K562 (cell line): Measurements from ENCODE around the gene SLC4A3. TPM values are rescaled to one million over a fixed set of nuclear protein-coding genes. Genes with fewer than 3 reads are reported as not detected.

Experiments
- ADNP ChIP-seq: fragments of 200-800 bp; sonication (Bioruptor generic); IDR thresholded peaks from 2 replicates; pipeline ENCODE4 v1.6.1; 2016; ENCODE audit warnings: missing genetic modification characterization, missing compliant biosample characterization
- BCL6 ChIP-seq: fragments of 250-450 bp; sonication (Bioruptor Pico); IDR thresholded peaks from 2 replicates; pipeline ENCODE4 v1.4.0; 2020
- CCNT2 ChIP-seq: IDR thresholded peaks from 2 replicates; pipeline ENCODE4 v1.6.1; 2011; ENCODE audit warnings: borderline replicate concordance, low read depth, mild to moderate bottlenecking, moderate library complexity, mixed read lengths, low read length; ENCODE audit not compliant: insufficient read length; ENCODE audit errors: extremely low read depth
- FOXP1 ChIP-seq: sonication (generic); formaldehyde crosslinking; IDR thresholded peaks from 2 replicates; pipeline ENCODE4 v1.8.0; 2022; ENCODE audit warnings: mild to moderate bottlenecking, missing genetic modification reagents
- FOXP4 ChIP-seq: sonication (generic); formaldehyde crosslinking; IDR thresholded peaks from 2 replicates; pipeline ENCODE4 v1.8.0; 2022; ENCODE audit warnings: mild to moderate bottlenecking, missing genetic modification reagents, borderline replicate concordance
- HMG20A ChIP-seq: fragments of 450-650 bp; formaldehyde crosslinking; conservative IDR thresholded peaks from 2 replicates; pipeline ENCODE4 v1.4.0; 2020; ENCODE audit warnings: mild to moderate bottlenecking, mixed read lengths
- JUND ChIP-seq, 2 experiments: IDR thresholded peaks; 2 replicates in 1 of 2; 3 replicates in 1 of 2; pipeline ENCODE4 v1.6.1; 2011; ENCODE audit warnings: borderline replicate concordance in 2 of 2, low read depth in 2 of 2, low read length in 2 of 2, improper control_type of control experiment in 1 of 2, missing biosample characterization in 1 of 2, missing genetic modification characterization in 1 of 2, missing genetic modification reagents in 1 of 2
- MLX ChIP-seq, 2 experiments: fragments of 450-650 bp in 1 of 2; sonication (generic) in 1 of 2; formaldehyde crosslinking; conservative IDR thresholded peaks; 2 replicates each; pipeline versions ENCODE4 v1.4.0 to v1.8.1; 2020 to 2022; ENCODE audit warnings: mild to moderate bottlenecking in 1 of 2, missing genetic modification reagents in 1 of 2
- NR4A1 ChIP-seq, 2 experiments: fragments of 250-450 bp in 1 of 2; fragments of 450-650 bp in 1 of 2; sonication (Bioruptor Pico) in 1 of 2; IDR thresholded peaks; 2 replicates each; pipeline versions ENCODE4 v1.4.0 to v1.6.1; 2016 to 2020; ENCODE audit warnings: mild to moderate bottlenecking in 2 of 2, missing compliant biosample characterization in 1 of 2, missing genetic modification characterization in 1 of 2, moderate library complexity in 1 of 2
- NUFIP1 ChIP-seq: fragments of 450-650 bp; IDR thresholded peaks from 2 replicates; pipeline ENCODE4 v1.6.1; 2018; ENCODE audit not compliant: partially characterized antibody
- PHB ChIP-seq: fragments of 250-450 bp; sonication (Bioruptor Pico); IDR thresholded peaks from 2 replicates; pipeline ENCODE4 v1.5.0; 2021
- PML ChIP-seq: IDR thresholded peaks from 2 replicates; pipeline ENCODE4 v1.6.1; 2012; ENCODE audit warnings: low read length, inconsistent platforms
- POLR2G ChIP-seq: fragments of 200-400 bp; formaldehyde crosslinking; IDR thresholded peaks from 2 replicates; pipeline ENCODE4 v1.6.1; 2017; ENCODE audit warnings: low read depth, mild to moderate bottlenecking, antibody characterized with exemption, low read length, moderate library complexity
- PTTG1 ChIP-seq: fragments of 450-650 bp; IDR thresholded peaks from 2 replicates; pipeline ENCODE4 v1.6.1; 2016; ENCODE audit warnings: low read depth, mild to moderate bottlenecking, missing genetic modification characterization, missing compliant biosample characterization
- SAFB ChIP-seq: fragments of 200-400 bp; formaldehyde crosslinking; IDR thresholded peaks from 2 replicates; pipeline ENCODE4 v1.6.1; 2017; ENCODE audit warnings: low read depth, low read length, borderline replicate concordance
- SMARCB1 ChIP-seq: IDR thresholded peaks from 2 replicates; pipeline ENCODE4 v1.6.1; 2011; ENCODE audit warnings: improper control_type of control experiment, low read depth; ENCODE audit not compliant: insufficient read length
- TRIM25 ChIP-seq: fragments of 450-650 bp; IDR thresholded peaks from 2 replicates; pipeline ENCODE4 v1.7.0; 2016; ENCODE audit warnings: borderline replicate concordance
- U2AF2 ChIP-seq: fragments of 200-400 bp; formaldehyde crosslinking; optimal IDR thresholded peaks from 2 replicates; pipeline ENCODE3; 2017; ENCODE audit warnings: low read depth, mild to moderate bottlenecking, low read length
- ZHX1 ChIP-seq: fragments of 150-350 bp; conservative IDR thresholded peaks from 2 replicates; pipeline ENCODE4 v1.6.1; 2014; ENCODE audit warnings: low read length
- ZNF197 ChIP-seq: fragments of 200-800 bp; sonication (Bioruptor generic); IDR thresholded peaks from 2 replicates; pipeline ENCODE4 v1.6.1; 2016; ENCODE audit warnings: low read depth, missing genetic modification characterization, missing compliant biosample characterization
- polyA plus RNA-seq, 8 experiments: library from polyadenylated mRNA; depleted of rRNA in 4 of 8; stranded (reverse) in 5 of 8; unstranded in 3 of 8; fragments of >200 nt; fragmentation: Nextera tagmentation in 2 of 8; fragmentation: Illumina TruSeq in 1 of 8; extraction: Ambion mirVana in 2 of 8; extraction: Trizol in 1 of 8; gene quantifications; 2 replicates each; pipeline versions ENCODE4 v1.2.1 to v1.2.3, GENCODE V29; 2011 to 2014; ENCODE audit warnings: inconsistent platforms in 1 of 8, missing spikeins in 1 of 8
- total RNA-seq, 7 experiments: library from RNA; depleted of rRNA in 6 of 7; stranded (reverse); fragments of >200 nt in 6 of 7; fragmentation: Illumina TruSeq in 2 of 7; extraction: Trizol in 2 of 7; gene quantifications; 2 replicates each; pipeline versions ENCODE4 v1.2.1 to v1.2.3, GENCODE V29; 2011 to 2021; ENCODE audit warnings: low replicate concordance in 1 of 7

Gene SLC4A3
- total and polyA plus RNA-seq, 9 of the 15 experiments (the other 6 are each of a cell fraction or from before 2014, with no cell fraction given), result 0.04 to 0.31 (median 0.16) TPM; not detected in 5

- TF ChIP-seq ZHX1, result no peak
- TF ChIP-seq FOXP4 (CRISPR knock-in tag), result no peak
- TF ChIP-seq SMARCB1, result no peak
- peak; percentile 73 for TF ChIP-seq JUND (IDR thresholded peaks at IDR 0.05; ENCODE audit: borderline replicate concordance, low read depth, low read length)
- TF ChIP-seq JUND (tag; IDR thresholded peaks at IDR 0.05; ENCODE audit: borderline replicate concordance, low read depth, low read length), result no peak; the same call in 2 of the 3 replicates
- no peak for TF ChIP-seq PML
- TF ChIP-seq CCNT2, result no peak
- no peak for TF ChIP-seq BCL6
- no peak for TF ChIP-seq HMG20A (CRISPR knock-in tag)
- no peak for TF ChIP-seq PHB
- no peak for TF ChIP-seq ZNF197 (CRISPR knock-in tag)
- no peak for TF ChIP-seq MLX (CRISPR knock-in tag; conservative IDR thresholded peaks at IDR 0.05)
- TF ChIP-seq PTTG1, result no peak
- no peak for TF ChIP-seq TRIM25
- no peak for TF ChIP-seq FOXP1 (CRISPR knock-in tag)
- peak; percentile 59 for TF ChIP-seq POLR2G
- no peak for TF ChIP-seq ADNP (tag)
- no peak for TF ChIP-seq NR4A1 (CRISPR knock-in tag; IDR thresholded peaks at IDR 0.05)
- no peak for TF ChIP-seq NR4A1 (tag; IDR thresholded peaks at IDR 0.05)
- TF ChIP-seq SAFB, result no peak
- no peak for TF ChIP-seq U2AF2
- no peak for TF ChIP-seq NUFIP1
These were observed 15.1 kb downstream of the SLC4A3 start (continued) for GRCh38 chr2:219642465-219643083.
